Measurements from ENCODE around the gene CEP131. TPM values are rescaled to one million over a fixed set of nuclear protein-coding genes. Genes with fewer than 3 reads are reported as not detected.

CEP131 gene
- total and polyA plus RNA-seq, 2 of the 4 experiments (the other 2 are of a cell fraction), result 4.8 to 9.6 TPM

DNA sequence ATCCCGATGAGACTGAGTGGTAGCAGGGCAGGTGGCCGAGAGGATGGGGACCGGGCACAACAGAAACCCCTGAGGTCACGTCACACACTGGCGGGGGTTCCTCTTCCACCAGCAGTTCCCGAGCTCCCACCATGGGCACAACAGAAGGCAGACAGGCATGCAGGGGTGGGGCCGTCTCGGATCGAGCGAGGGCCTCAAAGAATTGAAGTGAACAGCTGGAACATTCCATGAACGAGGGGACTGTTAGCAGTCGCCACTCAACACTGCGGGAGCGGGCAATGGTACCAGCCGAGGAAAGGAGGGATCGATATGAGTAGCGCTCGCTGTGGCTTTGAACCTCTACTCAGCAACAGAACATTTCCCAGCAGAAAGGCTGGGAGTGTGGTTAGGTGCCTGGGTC is 5.3 kb downstream of the CEP131 start:
- no peaks in the 10 kb centered on the region for H3K27me3 ChIP-seq (ENCODE audit: control insufficient read depth, insufficient read depth, low read length)
- H3K36me3 ChIP-seq (ENCODE audit: control insufficient read depth, insufficient read depth, low read length), result peaks cover 5% of the 10 kb centered on the region; the same call in 1 of the 2 replicates
- BruUV-seq (replicated peaks), result no TSS peak
- no peak overlapping the region for H4K91ac ChIP-seq (ENCODE audit: insufficient read depth, low read depth, low read length)
- intact Hi-C loops (cut with micrococcal nuclease), result no loop called here
- no peak overlapping the region for H2BK5ac ChIP-seq (ENCODE audit: low read depth, low read length, poor library complexity, severe bottlenecking)
- no peak overlapping the region for H3K9ac ChIP-seq (ENCODE audit: low read depth, low read length)
- peaks cover 11 to 23% of the 10 kb centered on the region in 2 experiments; a peak in 3 of 4 replicates for H3K79me1 ChIP-seq (ENCODE audit: low read depth in 1 of 2, low read length in 2 of 2)
- dilution Hi-C loops (cut with HindIII; ENCODE audit: low sequenced_read_pairs, unreplicated experiment), result no loop called here
- POLR2A ChIA-PET (ENCODE audit: unreplicated experiment), result no interaction called here
- WGBS, 2 experiments (ENCODE audit: extremely low coverage in 2 of 2, insufficient read length in 1 of 2), result 94% methylated on average over 10 of the region's 18 CpGs; no CpG with 5 or more reads in 1 of the 2 experiments
- H3K23ac ChIP-seq (ENCODE audit: low read depth, low read length), result no peak overlapping the region
- H4K8ac ChIP-seq (ENCODE audit: low read depth in 2 of 2, low read length in 2 of 2), result no peak overlapping the region
- in situ Hi-C loops (cut with MboI; ENCODE audit: low sequenced_read_pairs), result no loop called here
- H2AFZ ChIP-seq (replicated peaks; ENCODE audit: low read length, poor library complexity), result no peak overlapping the region
- H3K4me2 ChIP-seq (ENCODE audit: low read depth, low read length), result no peak overlapping the region
- no peaks in the 10 kb centered on the region; the same call in 1 of the 2 replicates for H4K20me1 ChIP-seq (ENCODE audit: insufficient read depth, low read length)
- H2BK20ac ChIP-seq (ENCODE audit: low read depth, low read length), result no peak overlapping the region
- no peak overlapping the region for H2AK9ac ChIP-seq (replicated peaks; ENCODE audit: low read depth, low read length, poor library complexity)
- no peak for DNase-seq
- H4K5ac ChIP-seq (ENCODE audit: low read depth, low read length), result no peak overlapping the region
- H2BK15ac ChIP-seq (ENCODE audit: low read depth, low read length), result no peak overlapping the region
- H3K18ac ChIP-seq (ENCODE audit: low read depth, low read length), result no peak overlapping the region
- H3K56ac ChIP-seq (ENCODE audit: extremely low read depth, insufficient read depth, low read length), result no peak overlapping the region
- H3K4ac ChIP-seq (ENCODE audit: low read depth, low read length), result no peak overlapping the region
- no peaks in the 10 kb centered on the region for H3K9me3 ChIP-seq (ENCODE audit: control insufficient read depth, insufficient read depth, low read length)
- H3K9me1 ChIP-seq (ENCODE audit: insufficient read depth, low read length), result no peaks in the 10 kb centered on the region; the same call in none of the 2 replicates
- no peak overlapping the region for H2BK120ac ChIP-seq (ENCODE audit: low read depth, low read length)
- TF ChIP-seq CHD1 (IDR thresholded peaks at IDR 0.05; ENCODE audit: low read depth, low read length) (no peak), POLR2A (IDR thresholded peaks at IDR 0.05; ENCODE audit: low read depth, low read length) (no peak), FOS (IDR thresholded peaks at IDR 0.05; ENCODE audit: low read depth, low read length) (no peak), RCOR1 (IDR thresholded peaks at IDR 0.05; ENCODE audit: insufficient replicate concordance, low read length) (no peak), BHLHE40 (IDR thresholded peaks at IDR 0.05; ENCODE audit: low read depth, low read length) (no peak), MAFK (IDR thresholded peaks at IDR 0.05; ENCODE audit: low read depth, low read length) (no peak), RFX5 (IDR thresholded peaks at IDR 0.05; ENCODE audit: low read depth, low read length) (no peak), MAZ (IDR thresholded peaks at IDR 0.05; ENCODE audit: borderline replicate concordance, low read depth, low read length) (no peak), CEBPB (IDR thresholded peaks at IDR 0.05; ENCODE audit: low read depth, low read length) (no peak), NFE2L2 (IDR thresholded peaks at IDR 0.05; ENCODE audit: low read depth, low read length) (no peak), SMC3 (IDR thresholded peaks at IDR 0.05; ENCODE audit: low read depth, low read length) (no peak), RAD21 (IDR thresholded peaks at IDR 0.05; ENCODE audit: low read length) (no peak), MXI1 (IDR thresholded peaks at IDR 0.05; ENCODE audit: borderline replicate concordance, low read depth, low read length) (no peak)
- TF ChIP-seq, protein P1, sequence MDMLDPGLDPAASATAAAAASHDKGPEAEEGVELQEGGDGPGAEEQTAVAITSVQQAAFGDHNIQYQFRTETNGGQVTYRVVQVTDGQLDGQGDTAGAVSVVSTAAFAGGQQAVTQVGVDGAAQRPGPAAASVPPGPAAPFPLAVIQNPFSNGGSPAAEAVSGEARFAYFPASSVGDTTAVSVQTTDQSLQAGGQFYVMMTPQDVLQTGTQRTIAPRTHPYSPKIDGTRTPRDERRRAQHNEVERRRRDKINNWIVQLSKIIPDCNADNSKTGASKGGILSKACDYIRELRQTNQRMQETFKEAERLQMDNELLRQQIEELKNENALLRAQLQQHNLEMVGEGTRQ (IDR thresholded peaks at IDR 0.05; ENCODE audit: low read depth, low read length), result no peak
- TF ChIP-seq, protein P2, sequence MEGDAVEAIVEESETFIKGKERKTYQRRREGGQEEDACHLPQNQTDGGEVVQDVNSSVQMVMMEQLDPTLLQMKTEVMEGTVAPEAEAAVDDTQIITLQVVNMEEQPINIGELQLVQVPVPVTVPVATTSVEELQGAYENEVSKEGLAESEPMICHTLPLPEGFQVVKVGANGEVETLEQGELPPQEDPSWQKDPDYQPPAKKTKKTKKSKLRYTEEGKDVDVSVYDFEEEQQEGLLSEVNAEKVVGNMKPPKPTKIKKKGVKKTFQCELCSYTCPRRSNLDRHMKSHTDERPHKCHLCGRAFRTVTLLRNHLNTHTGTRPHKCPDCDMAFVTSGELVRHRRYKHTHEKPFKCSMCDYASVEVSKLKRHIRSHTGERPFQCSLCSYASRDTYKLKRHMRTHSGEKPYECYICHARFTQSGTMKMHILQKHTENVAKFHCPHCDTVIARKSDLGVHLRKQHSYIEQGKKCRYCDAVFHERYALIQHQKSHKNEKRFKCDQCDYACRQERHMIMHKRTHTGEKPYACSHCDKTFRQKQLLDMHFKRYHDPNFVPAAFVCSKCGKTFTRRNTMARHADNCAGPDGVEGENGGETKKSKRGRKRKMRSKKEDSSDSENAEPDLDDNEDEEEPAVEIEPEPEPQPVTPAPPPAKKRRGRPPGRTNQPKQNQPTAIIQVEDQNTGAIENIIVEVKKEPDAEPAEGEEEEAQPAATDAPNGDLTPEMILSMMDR (conservative IDR thresholded peaks at IDR 0.05; ENCODE audit: low read depth, low read length), result no peak
- TF ChIP-seq, protein P3, sequence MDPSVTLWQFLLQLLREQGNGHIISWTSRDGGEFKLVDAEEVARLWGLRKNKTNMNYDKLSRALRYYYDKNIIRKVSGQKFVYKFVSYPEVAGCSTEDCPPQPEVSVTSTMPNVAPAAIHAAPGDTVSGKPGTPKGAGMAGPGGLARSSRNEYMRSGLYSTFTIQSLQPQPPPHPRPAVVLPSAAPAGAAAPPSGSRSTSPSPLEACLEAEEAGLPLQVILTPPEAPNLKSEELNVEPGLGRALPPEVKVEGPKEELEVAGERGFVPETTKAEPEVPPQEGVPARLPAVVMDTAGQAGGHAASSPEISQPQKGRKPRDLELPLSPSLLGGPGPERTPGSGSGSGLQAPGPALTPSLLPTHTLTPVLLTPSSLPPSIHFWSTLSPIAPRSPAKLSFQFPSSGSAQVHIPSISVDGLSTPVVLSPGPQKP (IDR thresholded peaks at IDR 0.05; ENCODE audit: borderline replicate concordance, low read depth, low read length), result no peak
- H3K4me3 ChIP-seq (ENCODE audit: insufficient read depth, low read depth, low read length), result no peak overlapping the region
- no peak overlapping the region for H3K14ac ChIP-seq (replicated peaks; ENCODE audit: low read depth, low read length)
- H3K4me1 ChIP-seq (ENCODE audit: control insufficient read depth, insufficient read depth, low read length), result peaks cover 6% of the 10 kb centered on the region; the same call in 1 of the 2 replicates
- H2AK5ac ChIP-seq (ENCODE audit: low read depth, low read length), result no peak overlapping the region
- CTCF ChIA-PET, result no interaction called here
- no peak for ATAC-seq (ENCODE audit: low read depth)
- H3K27ac ChIP-seq (ENCODE audit: insufficient read depth, low read length), result no peak overlapping the region

Measured in IMR-90 (cell line).